ENCODE results near the gene RAB5B. TPM values are rescaled to one million over a fixed set of nuclear protein-coding genes. Genes with fewer than 3 reads are reported as not detected.
"Not testable (repeated sequence)": the region's sequence is repeated elsewhere in the genome, so short reads cannot be mapped to it uniquely, and the experiment has no call there.

Gene RAB5B
- total and polyA plus RNA-seq, 2 donors (not counting 1 experiment from before 2014, with no cell fraction given), result 55.3 to 193 TPM

DNA sequence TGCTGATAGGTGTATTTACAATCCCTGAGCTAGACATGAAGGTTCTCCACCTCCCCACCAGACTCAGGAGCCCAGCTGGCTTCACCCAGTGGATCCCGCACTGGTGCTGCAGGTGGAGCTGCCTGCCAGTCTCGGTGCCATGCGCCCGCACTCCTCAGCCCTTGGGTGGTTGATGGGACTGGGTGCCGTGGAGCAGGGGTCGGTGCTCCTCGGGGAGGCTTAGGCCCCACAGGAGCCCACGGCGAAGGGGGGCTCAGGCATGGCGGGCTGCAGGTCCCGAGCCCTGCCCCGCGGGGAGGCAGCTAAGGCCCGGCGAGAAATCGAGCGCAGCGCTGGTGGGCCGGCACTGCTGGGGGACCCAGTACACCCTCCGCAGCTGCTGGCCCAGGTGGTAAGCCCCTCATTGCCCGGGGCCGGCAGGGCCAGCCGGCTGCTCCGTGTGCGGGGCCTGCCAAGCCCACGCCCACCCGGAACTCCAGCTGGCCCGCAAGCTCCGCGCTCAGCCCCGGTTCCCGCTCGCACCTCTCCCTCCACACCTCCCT is 26.2 kb downstream of the RAB5B start:
- not testable (repeated sequence) for H3K4me1 ChIP-seq (ENCODE audit: control insufficient read depth, extremely low read depth, insufficient read depth, low read length); H3K36me3 ChIP-seq (ENCODE audit: control insufficient read depth, insufficient read depth, low read length); H3K9me3 ChIP-seq (ENCODE audit: control insufficient read depth, insufficient read depth, low read depth, low read length); H4K20me1 ChIP-seq (ENCODE audit: control insufficient read depth, extremely low read depth, insufficient read depth, low read length); H2AFZ ChIP-seq (ENCODE audit: low read length); H3K9ac ChIP-seq (ENCODE audit: insufficient read depth, low read length); H3K4me2 ChIP-seq (ENCODE audit: extremely low read depth, insufficient read depth, low read length); DNase-seq (ENCODE audit: low read depth in 2 of 2); H3K79me2 ChIP-seq (ENCODE audit: control insufficient read depth, insufficient read depth, low read length); H3K27me3 ChIP-seq (ENCODE audit: control insufficient read depth, insufficient read depth, low read length); H3K27ac ChIP-seq (ENCODE audit: insufficient read depth, low read length); H3K4me3 ChIP-seq (replicated peaks in 1 of 4; ENCODE audit: control extremely low read depth in 1 of 4, insufficient read depth in 1 of 4, low read depth in 3 of 4, low read length in 4 of 4)

GRCh38 chr12:56001487-56002100 is 27.7 kb downstream of the RAB5B start:
- TF ChIP-seq EZH2 (IDR thresholded peaks at IDR 0.05; ENCODE audit: low read length, missing control alignments) (no peak), CTCF (conservative IDR thresholded peaks at IDR 0.05 in 1 of 2, IDR thresholded peaks at IDR 0.05 in 1 of 2; ENCODE audit: low read depth in 1 of 2, low read length in 2 of 2) (no peak)
- DNase-seq (ENCODE audit: low read depth in 2 of 2), result no peak

DNA sequence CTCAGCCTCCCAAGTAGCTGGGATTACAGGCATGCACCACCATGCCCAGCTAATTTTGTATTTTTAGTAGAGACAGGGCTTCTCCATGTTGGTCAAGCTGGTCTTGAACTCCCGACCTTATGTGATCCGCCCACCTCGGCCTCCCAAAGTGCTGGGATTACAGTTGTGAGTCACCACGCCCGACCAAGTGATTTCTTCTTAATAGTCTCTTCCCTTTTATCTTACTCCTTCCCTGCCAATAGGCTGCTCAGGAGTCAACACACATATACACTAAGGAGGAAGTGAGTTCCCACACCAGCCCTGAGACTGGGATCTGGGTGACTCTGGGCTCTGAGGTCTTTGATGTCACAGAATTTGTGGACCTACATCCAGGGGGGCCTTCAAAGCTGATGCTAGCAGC is 29.5 kb downstream of the RAB5B start:
- not testable (repeated sequence) for H3K4me1 ChIP-seq (ENCODE audit: control insufficient read depth, extremely low read depth, insufficient read depth, low read length); H3K4me3 ChIP-seq (replicated peaks in 1 of 4; ENCODE audit: control extremely low read depth in 1 of 4, insufficient read depth in 1 of 4, low read depth in 3 of 4, low read length in 4 of 4); H3K4me2 ChIP-seq (ENCODE audit: extremely low read depth, insufficient read depth, low read length); H3K9me3 ChIP-seq (ENCODE audit: control insufficient read depth, insufficient read depth, low read depth, low read length); H2AFZ ChIP-seq (ENCODE audit: low read length); H3K27me3 ChIP-seq (ENCODE audit: control insufficient read depth, insufficient read depth, low read length); H3K9ac ChIP-seq (ENCODE audit: insufficient read depth, low read length); H4K20me1 ChIP-seq (ENCODE audit: control insufficient read depth, extremely low read depth, insufficient read depth, low read length); H3K79me2 ChIP-seq (ENCODE audit: control insufficient read depth, insufficient read depth, low read length); H3K36me3 ChIP-seq (ENCODE audit: control insufficient read depth, insufficient read depth, low read length); H3K27ac ChIP-seq (ENCODE audit: insufficient read depth, low read length); DNase-seq (ENCODE audit: low read depth in 2 of 2)

More at GRCh38 chr12:56001487-56002100, 27.7 kb downstream of the RAB5B start:
- no peaks in the 10 kb centered on the region for H4K20me1 ChIP-seq (ENCODE audit: control insufficient read depth, extremely low read depth, insufficient read depth, low read length)
- no peak overlapping the region for H3K4me3 ChIP-seq (replicated peaks in 1 of 4; ENCODE audit: control extremely low read depth in 1 of 4, insufficient read depth in 1 of 4, low read depth in 3 of 4, low read length in 4 of 4)
- H3K27me3 ChIP-seq (ENCODE audit: control insufficient read depth, insufficient read depth, low read length), result no peaks in the 10 kb centered on the region
- no peaks in the 10 kb centered on the region for H3K9me3 ChIP-seq (ENCODE audit: control insufficient read depth, insufficient read depth, low read depth, low read length)
- H3K27ac ChIP-seq (ENCODE audit: insufficient read depth, low read length), result no peak overlapping the region
- peaks cover 6% of the 10 kb centered on the region for H3K36me3 ChIP-seq (ENCODE audit: control insufficient read depth, insufficient read depth, low read length)
- H3K9ac ChIP-seq (ENCODE audit: insufficient read depth, low read length), result no peak overlapping the region
- H3K4me1 ChIP-seq (ENCODE audit: control insufficient read depth, extremely low read depth, insufficient read depth, low read length), result no peaks in the 10 kb centered on the region
- no peak overlapping the region for H3K4me2 ChIP-seq (ENCODE audit: extremely low read depth, insufficient read depth, low read length)
- no peak overlapping the region for H2AFZ ChIP-seq (ENCODE audit: low read length)
- peaks cover 2% of the 10 kb centered on the region for H3K79me2 ChIP-seq (ENCODE audit: control insufficient read depth, insufficient read depth, low read length)

DNA sequence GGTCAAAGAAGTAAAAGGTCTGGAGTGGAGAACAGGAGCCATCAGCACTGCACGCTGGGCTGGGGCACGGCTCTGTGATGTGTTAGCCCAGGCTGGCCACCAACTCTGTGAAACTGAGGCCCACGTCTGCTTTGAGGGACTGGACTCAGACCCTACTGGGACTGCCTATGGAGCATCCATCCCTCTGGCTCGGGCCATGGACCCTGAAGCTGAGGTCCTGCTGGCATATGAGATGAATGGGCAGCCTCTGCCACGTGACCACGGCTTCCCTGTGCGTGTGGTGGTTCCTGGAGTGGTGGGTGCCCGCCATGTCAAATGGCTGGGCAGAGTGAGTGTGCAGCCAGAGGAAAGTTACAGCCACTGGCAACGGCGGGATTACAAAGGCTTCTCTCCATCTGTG is 30.3 kb downstream of the RAB5B start:
- no peak overlapping the region for H2AFZ ChIP-seq (ENCODE audit: low read length)
- H3K4me1 ChIP-seq (ENCODE audit: control insufficient read depth, extremely low read depth, insufficient read depth, low read length), result peaks cover 2% of the 10 kb centered on the region
- DNase-seq (ENCODE audit: low read depth in 2 of 2), result no peak
- H3K9me3 ChIP-seq (ENCODE audit: control insufficient read depth, insufficient read depth, low read depth, low read length), result no peaks in the 10 kb centered on the region
- H3K9ac ChIP-seq (ENCODE audit: insufficient read depth, low read length), result no peak overlapping the region
- H3K4me2 ChIP-seq (ENCODE audit: extremely low read depth, insufficient read depth, low read length), result no peak overlapping the region
- TF ChIP-seq EZH2 (IDR thresholded peaks at IDR 0.05; ENCODE audit: low read length, missing control alignments) (no peak), CTCF (conservative IDR thresholded peaks at IDR 0.05 in 1 of 2, IDR thresholded peaks at IDR 0.05 in 1 of 2; ENCODE audit: low read depth in 1 of 2, low read length in 2 of 2) (no peak)
- H4K20me1 ChIP-seq (ENCODE audit: control insufficient read depth, extremely low read depth, insufficient read depth, low read length), result no peaks in the 10 kb centered on the region
- no peaks in the 10 kb centered on the region for H3K79me2 ChIP-seq (ENCODE audit: control insufficient read depth, insufficient read depth, low read length)
- H3K36me3 ChIP-seq (ENCODE audit: control insufficient read depth, insufficient read depth, low read length), result peaks cover 6% of the 10 kb centered on the region
- no peaks in the 10 kb centered on the region for H3K27me3 ChIP-seq (ENCODE audit: control insufficient read depth, insufficient read depth, low read length)
- no peak overlapping the region for H3K4me3 ChIP-seq (replicated peaks in 1 of 4; ENCODE audit: control extremely low read depth in 1 of 4, insufficient read depth in 1 of 4, low read depth in 3 of 4, low read length in 4 of 4)
- H3K27ac ChIP-seq (ENCODE audit: insufficient read depth, low read length), result no peak overlapping the region

Data from fibroblast of lung (primary cell).